IMR-90 (cell line): ENCODE measurements around the gene GABRB1. TPM values are rescaled to one million over a fixed set of nuclear protein-coding genes. Genes with fewer than 3 reads are reported as not detected.

Source experiments
- ATAC-seq: fragments of 200-7000 bp; cut with Tn5 transposase; 2 replicates; pipeline ENCODE4 v1.9.1; 2020; ENCODE audit warnings: low read depth, mild to moderate bottlenecking, moderate library complexity
- BruUV-seq: library from RNA; stranded (reverse); fragments of 400-500 nt; replicated peaks from 2 replicates; lab custom pipeline; 2021; lab: Mats Ljungman, UMichigan
- CTCF ChIA-PET: fragments of 300-600 bp; formaldehyde crosslinking; extraction: SDS; loops from one replicate; lab custom pipeline; 2021; ENCODE audit warnings: antibody characterized with exemption; lab: Yijun Ruan, JAX
- POLR2A ChIA-PET: fragments of 300-600 bp; sonication (Branson Sonifier 250); formaldehyde crosslinking; loops from one replicate; lab custom pipeline; 2022; ENCODE audit warnings: antibody characterized with exemption; ENCODE audit not compliant: unreplicated experiment; lab: Charles Lee
- DNase-seq: peaks from one replicate; pipeline ENCODE4 v3.0.0; 2013
- H2AFZ ChIP-seq: replicated peaks from 2 replicates; pipeline ENCODE3; 2013; ENCODE audit warnings: low read length, mild to moderate bottlenecking; ENCODE audit not compliant: poor library complexity
- H2AK5ac ChIP-seq: 2 replicates; pipeline ENCODE4 v1.6.1; 2013; ENCODE audit warnings: low read depth, low read length, inconsistent platforms
- H2AK9ac ChIP-seq: replicated peaks from 2 replicates; pipeline ENCODE3; 2013; ENCODE audit warnings: mild to moderate bottlenecking, low read depth, low read length, moderate library complexity; ENCODE audit not compliant: poor library complexity
- H2BK120ac ChIP-seq: 2 replicates; pipeline ENCODE4 v1.6.1; 2013; ENCODE audit warnings: low read depth, low read length, inconsistent platforms
- H2BK15ac ChIP-seq: 3 replicates; pipeline ENCODE4 v1.6.1; 2013; ENCODE audit warnings: low read depth, low read length, inconsistent platforms
- H2BK20ac ChIP-seq: 2 replicates; pipeline ENCODE4 v1.6.1; 2013; ENCODE audit warnings: low read depth, mild to moderate bottlenecking, inconsistent platforms, low read length, moderate library complexity
- H2BK5ac ChIP-seq: 2 replicates; pipeline ENCODE4 v1.6.1; 2013; ENCODE audit warnings: mild to moderate bottlenecking, low read depth, low read length, inconsistent platforms; ENCODE audit not compliant: poor library complexity, severe bottlenecking
- H3K14ac ChIP-seq: replicated peaks from 2 replicates; pipeline ENCODE4 v1.6.1; 2013; ENCODE audit warnings: low read depth, low read length, inconsistent platforms
- H3K18ac ChIP-seq: 2 replicates; pipeline ENCODE4 v1.6.1; 2013; ENCODE audit warnings: low read depth, low read length, control low read depth
- H3K23ac ChIP-seq: 2 replicates; pipeline ENCODE4 v1.6.1; 2013; ENCODE audit warnings: low read depth, low read length, inconsistent platforms
- H3K27ac ChIP-seq: 2 replicates; pipeline ENCODE4 v1.5.1; 2013; ENCODE audit warnings: mild to moderate bottlenecking, control low read depth, low read length; ENCODE audit not compliant: insufficient read depth
- H3K27me3 ChIP-seq: 2 replicates; pipeline ENCODE4 v1.6.1; 2013; ENCODE audit warnings: low read length; ENCODE audit not compliant: control insufficient read depth, insufficient read depth
- H3K36me3 ChIP-seq: 2 replicates; pipeline ENCODE4 v1.6.1; 2013; ENCODE audit warnings: low read length, mixed read lengths; ENCODE audit not compliant: control insufficient read depth, insufficient read depth
- H3K4ac ChIP-seq: 2 replicates; pipeline ENCODE4 v1.6.1; 2013; ENCODE audit warnings: low read depth, low read length, inconsistent platforms
- H3K4me1 ChIP-seq: 2 replicates; pipeline ENCODE4 v1.6.1; 2013; ENCODE audit warnings: low read length, mixed read lengths; ENCODE audit not compliant: control insufficient read depth, insufficient read depth
- H3K4me2 ChIP-seq: 2 replicates; pipeline ENCODE4 v1.6.1; 2013; ENCODE audit warnings: low read depth, mild to moderate bottlenecking, control low read depth, low read length, moderate library complexity
- H3K4me3 ChIP-seq: 2 replicates; pipeline ENCODE4 v1.5.1; 2013; ENCODE audit warnings: low read depth, mild to moderate bottlenecking, control low read depth, low read length, moderate library complexity; ENCODE audit not compliant: insufficient read depth
- H3K56ac ChIP-seq: 2 replicates; pipeline ENCODE4 v1.6.1; 2013; ENCODE audit warnings: low read length, inconsistent platforms; ENCODE audit not compliant: insufficient read depth; ENCODE audit errors: extremely low read depth
- H3K79me1 ChIP-seq, 2 experiments: 2 replicates each; pipeline ENCODE4 v1.6.1; 2013; ENCODE audit warnings: low read length in 2 of 2, inconsistent platforms in 1 of 2, low read depth in 1 of 2
- H3K9ac ChIP-seq: 2 replicates; pipeline ENCODE4 v1.6.1; 2013; ENCODE audit warnings: low read depth, low read length, control low read depth
- H3K9me1 ChIP-seq: 2 replicates; pipeline ENCODE4 v1.6.1; 2013; ENCODE audit warnings: low read length, inconsistent platforms; ENCODE audit not compliant: insufficient read depth
- H3K9me3 ChIP-seq: 2 replicates; pipeline ENCODE4 v1.6.1; 2013; ENCODE audit warnings: low read length; ENCODE audit not compliant: control insufficient read depth, insufficient read depth
- H4K20me1 ChIP-seq: 2 replicates; pipeline ENCODE4 v1.6.1; 2013; ENCODE audit warnings: low read length, inconsistent platforms; ENCODE audit not compliant: insufficient read depth
- H4K5ac ChIP-seq: 2 replicates; pipeline ENCODE4 v1.6.1; 2013; ENCODE audit warnings: mild to moderate bottlenecking, low read depth, low read length, control low read depth
- H4K8ac ChIP-seq, 2 experiments: 2 replicates each; pipeline ENCODE4 v1.6.1; 2013; ENCODE audit warnings: low read depth in 2 of 2, low read length in 2 of 2, control low read depth in 1 of 2, inconsistent platforms in 1 of 2
- H4K91ac ChIP-seq: 2 replicates; pipeline ENCODE4 v1.6.1; 2013; ENCODE audit warnings: low read depth, low read length, inconsistent platforms; ENCODE audit not compliant: insufficient read depth
- BHLHE40 ChIP-seq: fragments of 150-350 bp; IDR thresholded peaks from 2 replicates; pipeline ENCODE4 v1.6.1; 2016; ENCODE audit warnings: mild to moderate bottlenecking, low read depth, low read length
- CEBPB ChIP-seq: IDR thresholded peaks from 2 replicates; pipeline ENCODE4 v1.6.1; 2012; ENCODE audit warnings: low read depth, low read length, improper control_type of control experiment
- CHD1 ChIP-seq: IDR thresholded peaks from 2 replicates; pipeline ENCODE4 v1.6.1; 2012; ENCODE audit warnings: low read depth, low read length, improper control_type of control experiment
- FOS ChIP-seq: fragments of 150-350 bp; IDR thresholded peaks from 2 replicates; pipeline ENCODE4 v1.6.1; 2016; ENCODE audit warnings: low read depth, low read length
- MAFK ChIP-seq: IDR thresholded peaks from 2 replicates; pipeline ENCODE4 v1.6.1; 2012; ENCODE audit warnings: low read depth, low read length, improper control_type of control experiment
- MAZ ChIP-seq: IDR thresholded peaks from 2 replicates; pipeline ENCODE4 v1.6.1; 2012; ENCODE audit warnings: low read depth, mild to moderate bottlenecking, low read length, improper control_type of control experiment, moderate library complexity, borderline replicate concordance
- MXI1 ChIP-seq: IDR thresholded peaks from 2 replicates; pipeline ENCODE4 v1.6.1; 2012; ENCODE audit warnings: low read depth, mild to moderate bottlenecking, low read length, moderate library complexity, borderline replicate concordance
- NFE2L2 ChIP-seq: fragments of 150-350 bp; IDR thresholded peaks from 2 replicates; pipeline ENCODE4 v1.6.1; 2016; ENCODE audit warnings: low read depth, mild to moderate bottlenecking, low read length
- POLR2A ChIP-seq: IDR thresholded peaks from 2 replicates; pipeline ENCODE4 v1.6.1; 2012; ENCODE audit warnings: mild to moderate bottlenecking, low read depth, low read length
- RCOR1 ChIP-seq: IDR thresholded peaks from 2 replicates; pipeline ENCODE4 v1.6.1; 2012; ENCODE audit warnings: mild to moderate bottlenecking, low read length, improper control_type of control experiment; ENCODE audit not compliant: insufficient replicate concordance
- RFX5 ChIP-seq: IDR thresholded peaks from 2 replicates; pipeline ENCODE4 v1.8.0; 2012; ENCODE audit warnings: low read depth, mild to moderate bottlenecking, low read length, moderate library complexity
- SMC3 ChIP-seq: fragments of 150-350 bp; IDR thresholded peaks from 2 replicates; pipeline ENCODE4 v1.6.1; 2016; ENCODE audit warnings: low read depth, mild to moderate bottlenecking, antibody characterized with exemption, low read length, moderate library complexity
- WGBS, 2 experiments: methylation state at CpG; one replicate each; pipeline versions ENCODE4 v1.1.5 to v1.1.7; 2013; ENCODE audit warnings: missing lambda C conversion rate in 2 of 2; ENCODE audit not compliant: insufficient read length in 1 of 2; ENCODE audit errors: extremely low coverage in 2 of 2; 5-methylcytosine and 5-hydroxymethylcytosine counted together
- dilution Hi-C: fragments of 300-500 bp; cut with HindIII; formaldehyde crosslinking; loops from one replicate; pipeline ENCODE4 v1.14.3; 2018; ENCODE audit warnings: low sequenced_read_pairs; ENCODE audit not compliant: unreplicated experiment
- in situ Hi-C: fragments of 300-500 bp; cut with MboI; formaldehyde crosslinking; loops from 3 replicates; pipeline ENCODE4 v1.14.3; 2019; ENCODE audit warnings: low sequenced_read_pairs, inconsistent platforms, mixed read lengths
- intact Hi-C: fragments of 100-400 bp; cut with micrococcal nuclease; formaldehyde crosslinking; loops from 2 replicates; pipeline ENCODE4 v1.10.0; 2022
- polyA plus RNA-seq, 3 experiments: library from polyadenylated mRNA; depleted of rRNA; stranded (reverse); fragments of >200 nt; gene quantifications; 2 replicates each; pipeline ENCODE4 v1.2.3, GENCODE V29; 2012; ENCODE audit warnings: low replicate concordance in 1 of 3
- total RNA-seq: library from RNA; depleted of rRNA; stranded (reverse); fragments of >200 nt; gene quantifications from 2 replicates; pipeline ENCODE4 v1.2.3, GENCODE V29; 2012
- TF ChIP-seq, protein P1 (sequence below): fragments of 150-350 bp; IDR thresholded peaks from 2 replicates; pipeline ENCODE4 v1.6.1; 2016; ENCODE audit warnings: low read depth, mild to moderate bottlenecking, low read length, moderate library complexity, borderline replicate concordance
- TF ChIP-seq, protein P2 (sequence below): conservative IDR thresholded peaks from 2 replicates; pipeline ENCODE4 v1.5.1; 2012; ENCODE audit warnings: mild to moderate bottlenecking, low read depth, low read length, improper control_type of control experiment
- TF ChIP-seq, protein P3 (sequence below): fragments of 150-350 bp; IDR thresholded peaks from 2 replicates; pipeline ENCODE4 v1.6.1; 2017; ENCODE audit warnings: mild to moderate bottlenecking, antibody characterized with exemption, low read length, low read depth

The GABRB1 gene
- total and polyA plus RNA-seq, 2 of the 4 experiments (the other 2 are of a cell fraction), result 4.7 to 16.1 TPM

DNA sequence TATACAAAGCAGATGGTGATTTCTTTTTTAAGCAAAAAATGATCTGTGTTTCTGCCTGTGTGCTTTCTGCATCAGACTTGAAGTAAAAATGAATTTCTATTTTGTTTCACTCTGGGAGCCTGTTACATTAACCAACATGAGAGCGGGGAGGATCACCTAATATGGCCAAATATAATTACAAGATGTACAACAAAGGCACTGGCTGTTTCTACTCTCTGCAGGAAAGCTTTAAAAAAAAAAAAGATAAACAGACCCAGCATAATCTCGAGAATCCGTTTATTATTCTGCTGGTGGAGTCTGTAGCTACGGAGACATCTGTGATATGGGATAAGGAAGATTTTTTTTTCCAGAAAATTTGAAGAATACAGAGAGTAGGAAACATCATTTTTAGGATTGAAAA is 328.5 kb downstream of the GABRB1 start:
- dilution Hi-C loops, result no loop called here
- intact Hi-C loops, result no loop called here
- BruUV-seq, result no TSS peak

More for the DNA sequence above, 328.5 kb downstream of the GABRB1 start:
- H3K9me3 ChIP-seq, result no peaks in the 10 kb centered on the region
- no peak overlapping the region for H2BK120ac ChIP-seq
- H3K36me3 ChIP-seq, result no peaks in the 10 kb centered on the region
- H3K79me1 ChIP-seq, result no peaks in the 10 kb centered on the region
- H3K27me3 ChIP-seq, result no peaks in the 10 kb centered on the region
- ChIA-PET CTCF (no interaction called here), POLR2A (no interaction called here)
- TF ChIP-seq MXI1, result no peak
- no peak for TF ChIP-seq BHLHE40
- no peak for TF ChIP-seq CEBPB
- TF ChIP-seq, protein P1, sequence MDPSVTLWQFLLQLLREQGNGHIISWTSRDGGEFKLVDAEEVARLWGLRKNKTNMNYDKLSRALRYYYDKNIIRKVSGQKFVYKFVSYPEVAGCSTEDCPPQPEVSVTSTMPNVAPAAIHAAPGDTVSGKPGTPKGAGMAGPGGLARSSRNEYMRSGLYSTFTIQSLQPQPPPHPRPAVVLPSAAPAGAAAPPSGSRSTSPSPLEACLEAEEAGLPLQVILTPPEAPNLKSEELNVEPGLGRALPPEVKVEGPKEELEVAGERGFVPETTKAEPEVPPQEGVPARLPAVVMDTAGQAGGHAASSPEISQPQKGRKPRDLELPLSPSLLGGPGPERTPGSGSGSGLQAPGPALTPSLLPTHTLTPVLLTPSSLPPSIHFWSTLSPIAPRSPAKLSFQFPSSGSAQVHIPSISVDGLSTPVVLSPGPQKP, result no peak
- TF ChIP-seq, protein P2, sequence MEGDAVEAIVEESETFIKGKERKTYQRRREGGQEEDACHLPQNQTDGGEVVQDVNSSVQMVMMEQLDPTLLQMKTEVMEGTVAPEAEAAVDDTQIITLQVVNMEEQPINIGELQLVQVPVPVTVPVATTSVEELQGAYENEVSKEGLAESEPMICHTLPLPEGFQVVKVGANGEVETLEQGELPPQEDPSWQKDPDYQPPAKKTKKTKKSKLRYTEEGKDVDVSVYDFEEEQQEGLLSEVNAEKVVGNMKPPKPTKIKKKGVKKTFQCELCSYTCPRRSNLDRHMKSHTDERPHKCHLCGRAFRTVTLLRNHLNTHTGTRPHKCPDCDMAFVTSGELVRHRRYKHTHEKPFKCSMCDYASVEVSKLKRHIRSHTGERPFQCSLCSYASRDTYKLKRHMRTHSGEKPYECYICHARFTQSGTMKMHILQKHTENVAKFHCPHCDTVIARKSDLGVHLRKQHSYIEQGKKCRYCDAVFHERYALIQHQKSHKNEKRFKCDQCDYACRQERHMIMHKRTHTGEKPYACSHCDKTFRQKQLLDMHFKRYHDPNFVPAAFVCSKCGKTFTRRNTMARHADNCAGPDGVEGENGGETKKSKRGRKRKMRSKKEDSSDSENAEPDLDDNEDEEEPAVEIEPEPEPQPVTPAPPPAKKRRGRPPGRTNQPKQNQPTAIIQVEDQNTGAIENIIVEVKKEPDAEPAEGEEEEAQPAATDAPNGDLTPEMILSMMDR, result no peak
- TF ChIP-seq RCOR1, result no peak
- no peak for TF ChIP-seq MAFK
- TF ChIP-seq CHD1, result no peak
- no peak for TF ChIP-seq NFE2L2
- TF ChIP-seq SMC3, result no peak
- TF ChIP-seq, protein P3, sequence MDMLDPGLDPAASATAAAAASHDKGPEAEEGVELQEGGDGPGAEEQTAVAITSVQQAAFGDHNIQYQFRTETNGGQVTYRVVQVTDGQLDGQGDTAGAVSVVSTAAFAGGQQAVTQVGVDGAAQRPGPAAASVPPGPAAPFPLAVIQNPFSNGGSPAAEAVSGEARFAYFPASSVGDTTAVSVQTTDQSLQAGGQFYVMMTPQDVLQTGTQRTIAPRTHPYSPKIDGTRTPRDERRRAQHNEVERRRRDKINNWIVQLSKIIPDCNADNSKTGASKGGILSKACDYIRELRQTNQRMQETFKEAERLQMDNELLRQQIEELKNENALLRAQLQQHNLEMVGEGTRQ, result no peak
- no peak for TF ChIP-seq RFX5
- no peak for TF ChIP-seq POLR2A
- no peak for TF ChIP-seq FOS
- TF ChIP-seq MAZ, result no peak
- no peak overlapping the region for H2AFZ ChIP-seq
- H2AK5ac ChIP-seq, result no peak overlapping the region
- no peak overlapping the region for H3K4me3 ChIP-seq
- no peaks in the 10 kb centered on the region for H3K4me1 ChIP-seq
- H4K8ac ChIP-seq, result no peak overlapping the region
- H3K9me1 ChIP-seq, result no peaks in the 10 kb centered on the region
- no peak overlapping the region for H3K23ac ChIP-seq
- no peak overlapping the region for H3K4ac ChIP-seq
- H2AK9ac ChIP-seq, result no peak overlapping the region
- H3K18ac ChIP-seq, result no peak overlapping the region
- H3K14ac ChIP-seq, result no peak overlapping the region
- no peaks in the 10 kb centered on the region for H4K20me1 ChIP-seq
- no peak overlapping the region for H2BK5ac ChIP-seq
- no peak overlapping the region for H3K4me2 ChIP-seq
- H4K91ac ChIP-seq, result no peak overlapping the region
- no peak overlapping the region for H3K9ac ChIP-seq
- H4K5ac ChIP-seq, result no peak overlapping the region
- DNase-seq, result no peak
- WGBS, 2 experiments, result no CpG with 5 or more reads among the region's 4 CpGs
- H3K27ac ChIP-seq, result no peak overlapping the region
- in situ Hi-C loops, result no loop called here
- no peak overlapping the region for H3K56ac ChIP-seq
- no peak overlapping the region for H2BK20ac ChIP-seq
- ATAC-seq, result no peak
- no peak overlapping the region for H2BK15ac ChIP-seq
